CD4-positive, alpha-beta T cell treated with Interleukin-4 for 1 hour (primary cell): ENCODE data around the gene LTBP2.
"Not testable (repeated sequence)": the region's sequence is repeated elsewhere in the genome, so short reads cannot be mapped to it uniquely, and the experiment has no call there.

Source experiments
- DNase-seq, 2 donors: peaks; one replicate each; pipeline ENCODE4 v3.0.0-alpha.2; 2020 to 2022

LTBP2 gene

GRCh38 chr14:74547331-74547927, 64.6 kb downstream of the LTBP2 start:
- no peak for DNase-seq

- no peak for DNase-seq
Observed at GRCh38 chr14:74546416-74546815, 65.6 kb downstream of the LTBP2 start.

- DNase-seq: no peak
Observed at GRCh38 chr14:74545386-74545785, 66.7 kb downstream of the LTBP2 start.

GRCh38 chr14:74543771-74544438, 68.1 kb downstream of the LTBP2 start:
- no peak for DNase-seq

GRCh38 chr14:74542056-74542685, 69.9 kb downstream of the LTBP2 start:
- DNase-seq: no peak

- DNase-seq: no peak
Observed at GRCh38 chr14:74541225-74541624, 70.8 kb downstream of the LTBP2 start.

- DNase-seq: no peak
Observed at GRCh38 chr14:74539503-74539902, 72.5 kb downstream of the LTBP2 start.

GRCh38 chr14:74538411-74539391, 73.3 kb downstream of the LTBP2 start:
- DNase-seq: no peak

- DNase-seq: not testable (repeated sequence)
Observed at GRCh38 chr14:74536336-74536735, 75.7 kb downstream of the LTBP2 start.

GRCh38 chr14:74535756-74536325, 76.2 kb downstream of the LTBP2 start:
- no peak for DNase-seq

- no peak for DNase-seq
Observed at GRCh38 chr14:74533576-74533975, 78.5 kb downstream of the LTBP2 start.

- no peak for DNase-seq
Observed at GRCh38 chr14:74532246-74532645, 79.8 kb downstream of the LTBP2 start.

- DNase-seq: no peak
Observed at GRCh38 chr14:74531467-74531866, 80.6 kb downstream of the LTBP2 start.

GRCh38 chr14:74531006-74531405, 81.0 kb downstream of the LTBP2 start:
- DNase-seq: no peak

- DNase-seq: no peak
Observed at GRCh38 chr14:74528886-74529285, 83.2 kb downstream of the LTBP2 start.

GRCh38 chr14:74528406-74528805, 83.6 kb downstream of the LTBP2 start:
- DNase-seq: no peak

- DNase-seq: no peak
Observed at GRCh38 chr14:74527736-74528280, 84.2 kb downstream of the LTBP2 start.

GRCh38 chr14:74526854-74527585, 85.0 kb downstream of the LTBP2 start:
- no peak for DNase-seq

- DNase-seq: no peak
Observed at GRCh38 chr14:74525361-74525851, 86.6 kb downstream of the LTBP2 start.

- DNase-seq: no peak
Observed at GRCh38 chr14:74524812-74525135, 87.3 kb downstream of the LTBP2 start.

GRCh38 chr14:74524076-74524811, 87.8 kb downstream of the LTBP2 start:
- DNase-seq: no peak
